ENCODE results near the gene ARL2BP.
A peak's percentile ranks its signal among the peaks of the same experiment; 100 is the strongest.

GRCh38 chr16:57276596-57276995 lies 31.5 kb downstream of the ARL2BP start:
- TF ChIP-seq MAFF (IDR thresholded peaks at IDR 0.05; ENCODE audit: low read length) (no peak), DACH1 (IDR thresholded peaks at IDR 0.05; ENCODE audit: partially characterized antibody) (no peak), CTCF (IDR thresholded peaks at IDR 0.05 in 2 of 3, conservative IDR thresholded peaks at IDR 0.05 in 1 of 3; ENCODE audit: insufficient read depth in 2 of 3, low read depth in 1 of 3, low read length in 3 of 3) (0 out of 6 replicates have a peak, but pooled peaks of 1 of the 3 experiments have one; percentile 9), ZNF239 (CRISPR knock-in tag; IDR thresholded peaks at IDR 0.05) (no peak), CTBP1 (IDR thresholded peaks at IDR 0.05; ENCODE audit: borderline replicate concordance) (no peak), DLX4 (CRISPR knock-in tag; IDR thresholded peaks at IDR 0.05) (no peak), ZNF778 (CRISPR knock-in tag; IDR thresholded peaks at IDR 0.05) (no peak), TFAP4 (CRISPR knock-in tag; IDR thresholded peaks at IDR 0.05; ENCODE audit: borderline replicate concordance) (no peak), JUN (IDR thresholded peaks at IDR 0.05; ENCODE audit: borderline replicate concordance, low read depth, low read length) (no peak), JUN (CRISPR knock-in tag; IDR thresholded peaks at IDR 0.05; ENCODE audit: borderline replicate concordance) (no peak)

Data from K562 (cell line).